ENCODE results near the gene MITF. TPM values are rescaled to one million over a fixed set of nuclear protein-coding genes. Genes with fewer than 3 reads are reported as not detected.

Gene MITF
- total and polyA plus RNA-seq, 7 experiments from 2014 or later = 0.54 to 3.9 (median 1.2) TPM; not detected in 3

GRCh38 chr3:69815970-69816369 is 76.7 kb downstream of the MITF start:
- H3K36me3 Mint-ChIP-seq = no peaks in the 10 kb centered on the region
- Histone ChIP-seq H3K36me3 (ENCODE audit: control insufficient read depth in 2 of 3, insufficient read depth in 3 of 3, low read length in 3 of 3) (no peaks in the 10 kb centered on the region), H3K27me3 (ENCODE audit: control insufficient read depth in 2 of 2, insufficient read depth in 2 of 2, low read length in 2 of 2) (no peaks in the 10 kb centered on the region), H3K27ac (ENCODE audit: low read depth, low read length) (no peak overlapping the region), H3K4me1 (ENCODE audit: control insufficient read depth in 2 of 2, insufficient read depth in 2 of 2, low read length in 2 of 2) (no peaks in the 10 kb centered on the region), H3K9me3 (ENCODE audit: control insufficient read depth in 2 of 3, low read length in 3 of 3) (no peaks in the 10 kb centered on the region), H3K4me3 (ENCODE audit: low read length) (no peak overlapping the region)
- no peak overlapping the region for H3K4me3 Mint-ChIP-seq
- peaks cover 0 to 1% (median 0%) of the 10 kb centered on the region in 7 donors for H3K4me1 Mint-ChIP-seq
- intact Hi-C loops (cut with micrococcal nuclease) = no loop called here
- DNase-seq = no peak
- no peak for ATAC-seq
- peaks cover 0 to 5% (median 0%) of the 10 kb centered on the region in 5 donors for H3K27me3 Mint-ChIP-seq
- POLR2A ChIA-PET = no interaction called here
- H3K9me3 Mint-ChIP-seq = peaks cover 0 to 3% (median 0%) of the 10 kb centered on the region in 11 donors
- CTCF ChIA-PET = no interaction called here
- H3K27ac Mint-ChIP-seq = no peak overlapping the region

GRCh38 chr3:69817988-69818387 is 78.7 kb downstream of the MITF start:
- intact Hi-C loops (cut with micrococcal nuclease) = no loop called here
- H3K27me3 Mint-ChIP-seq = peaks cover 0 to 12% (median 0%) of the 10 kb centered on the region in 5 donors
- no peak overlapping the region for H3K4me3 Mint-ChIP-seq
- no peaks in the 10 kb centered on the region for H3K36me3 Mint-ChIP-seq
- no peaks in the 10 kb centered on the region for H3K9me3 ChIP-seq (ENCODE audit: control insufficient read depth in 2 of 3, low read length in 3 of 3)
- peaks cover 0 to 1% (median 0%) of the 10 kb centered on the region in 7 donors for H3K4me1 Mint-ChIP-seq
- ATAC-seq (no peak), DNase-seq (no peak)
- no peaks in the 10 kb centered on the region for H3K27me3 ChIP-seq (ENCODE audit: control insufficient read depth in 2 of 2, insufficient read depth in 2 of 2, low read length in 2 of 2)
- H3K27ac Mint-ChIP-seq = no peak overlapping the region
- H3K27ac ChIP-seq (ENCODE audit: low read depth, low read length) = no peak overlapping the region
- ChIA-PET POLR2A (no interaction called here), CTCF (no interaction called here)
- no peaks in the 10 kb centered on the region for H3K4me1 ChIP-seq (ENCODE audit: control insufficient read depth in 2 of 2, insufficient read depth in 2 of 2, low read length in 2 of 2)
- peaks cover 0 to 3% (median 0%) of the 10 kb centered on the region in 11 donors for H3K9me3 Mint-ChIP-seq
- H3K4me3 ChIP-seq (ENCODE audit: low read length) = no peak overlapping the region
- no peaks in the 10 kb centered on the region for H3K36me3 ChIP-seq (ENCODE audit: control insufficient read depth in 2 of 3, insufficient read depth in 3 of 3, low read length in 3 of 3)

GRCh38 chr3:69819282-69819681 is 80.0 kb downstream of the MITF start:
- Histone ChIP-seq H3K27me3 (ENCODE audit: control insufficient read depth in 2 of 2, insufficient read depth in 2 of 2, low read length in 2 of 2) (no peaks in the 10 kb centered on the region), H3K4me1 (ENCODE audit: control insufficient read depth in 2 of 2, insufficient read depth in 2 of 2, low read length in 2 of 2) (no peaks in the 10 kb centered on the region), H3K27ac (ENCODE audit: low read depth, low read length) (no peak overlapping the region), H3K9me3 (ENCODE audit: control insufficient read depth in 2 of 3, low read length in 3 of 3) (no peaks in the 10 kb centered on the region), H3K36me3 (ENCODE audit: control insufficient read depth in 2 of 3, insufficient read depth in 3 of 3, low read length in 3 of 3) (no peaks in the 10 kb centered on the region), H3K4me3 (ENCODE audit: low read length) (no peak overlapping the region)
- Mint-ChIP-seq H3K36me3 (no peaks in the 10 kb centered on the region), H3K4me1 (peaks cover 0 to 1% (median 0%) of the 10 kb centered on the region in 7 donors), H3K27me3 (peaks cover 0 to 12% (median 0%) of the 10 kb centered on the region in 5 donors), H3K27ac (no peak overlapping the region), H3K4me3 (no peak overlapping the region), H3K9me3 (peaks cover 0 to 4% (median 0%) of the 10 kb centered on the region in 11 donors)
- ATAC-seq (no peak), DNase-seq (no peak)
- intact Hi-C loops (cut with micrococcal nuclease) = no loop called here
- ChIA-PET CTCF (no interaction called here), POLR2A (no interaction called here)

GRCh38 chr3:69821133-69821532 is 81.9 kb downstream of the MITF start:
- Histone ChIP-seq H3K27me3 (ENCODE audit: control insufficient read depth in 2 of 2, insufficient read depth in 2 of 2, low read length in 2 of 2) (no peaks in the 10 kb centered on the region), H3K27ac (ENCODE audit: low read depth, low read length) (no peak overlapping the region), H3K9me3 (ENCODE audit: control insufficient read depth in 2 of 3, low read length in 3 of 3) (no peaks in the 10 kb centered on the region), H3K4me3 (ENCODE audit: low read length) (no peak overlapping the region), H3K36me3 (ENCODE audit: control insufficient read depth in 2 of 3, insufficient read depth in 3 of 3, low read length in 3 of 3) (no peaks in the 10 kb centered on the region), H3K4me1 (ENCODE audit: control insufficient read depth in 2 of 2, insufficient read depth in 2 of 2, low read length in 2 of 2) (no peaks in the 10 kb centered on the region)
- intact Hi-C loops (cut with micrococcal nuclease) = no loop called here
- H3K36me3 Mint-ChIP-seq = no peaks in the 10 kb centered on the region
- no peak overlapping the region for H3K27ac Mint-ChIP-seq
- no peak for ATAC-seq
- peaks cover 0 to 4% (median 0%) of the 10 kb centered on the region in 11 donors for H3K9me3 Mint-ChIP-seq
- peaks cover 0 to 12% (median 0%) of the 10 kb centered on the region in 5 donors for H3K27me3 Mint-ChIP-seq
- H3K4me1 Mint-ChIP-seq = peaks cover 0 to 1% (median 0%) of the 10 kb centered on the region in 7 donors
- no peak for DNase-seq
- ChIA-PET POLR2A (no interaction called here), CTCF (no interaction called here)
- H3K4me3 Mint-ChIP-seq = no peak overlapping the region

- CTCF ChIA-PET = no interaction called here
Measured at GRCh38 chr3:69823743-69824142, 84.5 kb downstream of the MITF start.

GRCh38 chr3:69825446-69825845 is 86.2 kb downstream of the MITF start:
- DNase-seq (no peak), ATAC-seq (peak; percentile 20)
- ChIA-PET POLR2A (no interaction called here), CTCF (no interaction called here)
- H3K4me1 ChIP-seq (ENCODE audit: control insufficient read depth in 2 of 2, insufficient read depth in 2 of 2, low read length in 2 of 2) = no peaks in the 10 kb centered on the region
- no peak overlapping the region for H3K4me3 ChIP-seq (ENCODE audit: low read length)
- Mint-ChIP-seq H3K4me1 (no peaks in the 10 kb centered on the region), H3K4me3 (no peak overlapping the region), H3K27me3 (peaks cover 0 to 7% (median 0%) of the 10 kb centered on the region in 5 donors), H3K27ac (no peak overlapping the region), H3K9me3 (peaks cover 0 to 4% (median 0%) of the 10 kb centered on the region in 11 donors), H3K36me3 (no peaks in the 10 kb centered on the region)
- intact Hi-C loops (cut with micrococcal nuclease) = no loop called here
- no peaks in the 10 kb centered on the region for H3K36me3 ChIP-seq (ENCODE audit: control insufficient read depth in 2 of 3, insufficient read depth in 3 of 3, low read length in 3 of 3)
- no peaks in the 10 kb centered on the region for H3K9me3 ChIP-seq (ENCODE audit: control insufficient read depth in 2 of 3, low read length in 3 of 3)
- H3K27me3 ChIP-seq (ENCODE audit: control insufficient read depth in 2 of 2, insufficient read depth in 2 of 2, low read length in 2 of 2) = no peaks in the 10 kb centered on the region
- H3K27ac ChIP-seq (ENCODE audit: low read depth, low read length) = no peak overlapping the region

More at GRCh38 chr3:69823743-69824142, 84.5 kb downstream of the MITF start:
- Histone ChIP-seq H3K27ac (ENCODE audit: low read depth, low read length) (no peak overlapping the region), H3K4me3 (ENCODE audit: low read length) (no peak overlapping the region), H3K9me3 (ENCODE audit: control insufficient read depth in 2 of 3, low read length in 3 of 3) (no peaks in the 10 kb centered on the region), H3K36me3 (ENCODE audit: control insufficient read depth in 2 of 3, insufficient read depth in 3 of 3, low read length in 3 of 3) (no peaks in the 10 kb centered on the region), H3K4me1 (ENCODE audit: control insufficient read depth in 2 of 2, insufficient read depth in 2 of 2, low read length in 2 of 2) (no peaks in the 10 kb centered on the region), H3K27me3 (ENCODE audit: control insufficient read depth in 2 of 2, insufficient read depth in 2 of 2, low read length in 2 of 2) (no peaks in the 10 kb centered on the region)
- Mint-ChIP-seq H3K36me3 (no peaks in the 10 kb centered on the region), H3K4me3 (no peak overlapping the region), H3K27ac (no peak overlapping the region), H3K27me3 (peaks cover 0 to 7% (median 0%) of the 10 kb centered on the region in 5 donors), H3K4me1 (no peaks in the 10 kb centered on the region), H3K9me3 (peaks cover 0 to 4% (median 0%) of the 10 kb centered on the region in 11 donors)
- intact Hi-C loops (cut with micrococcal nuclease) = no loop called here
- no peak for DNase-seq
- no peak for ATAC-seq
- POLR2A ChIA-PET = no interaction called here

GRCh38 chr3:69827127-69827526 is 87.9 kb downstream of the MITF start:
- Histone ChIP-seq H3K36me3 (ENCODE audit: control insufficient read depth in 2 of 3, insufficient read depth in 3 of 3, low read length in 3 of 3) (no peaks in the 10 kb centered on the region), H3K4me1 (ENCODE audit: control insufficient read depth in 2 of 2, insufficient read depth in 2 of 2, low read length in 2 of 2) (no peaks in the 10 kb centered on the region), H3K27me3 (ENCODE audit: control insufficient read depth in 2 of 2, insufficient read depth in 2 of 2, low read length in 2 of 2) (no peaks in the 10 kb centered on the region), H3K4me3 (ENCODE audit: low read length) (no peak overlapping the region), H3K27ac (ENCODE audit: low read depth, low read length) (no peak overlapping the region), H3K9me3 (ENCODE audit: control insufficient read depth in 2 of 3, low read length in 3 of 3) (no peaks in the 10 kb centered on the region)
- Mint-ChIP-seq H3K27me3 (peaks cover 0 to 5% (median 0%) of the 10 kb centered on the region in 5 donors), H3K36me3 (no peaks in the 10 kb centered on the region), H3K27ac (no peak overlapping the region), H3K4me1 (no peaks in the 10 kb centered on the region), H3K4me3 (no peak overlapping the region), H3K9me3 (peaks cover 0 to 9% (median 0%) of the 10 kb centered on the region in 11 donors)
- DNase-seq = no peak
- ATAC-seq = no peak
- ChIA-PET CTCF (no interaction called here), POLR2A (no interaction called here)
- intact Hi-C loops (cut with micrococcal nuclease) = no loop called here

Measured in naive thymus-derived CD4-positive, alpha-beta T cell (primary cell).